Measurements from ENCODE around the gene YTHDF1. TPM values are rescaled to one million over a fixed set of nuclear protein-coding genes. Genes with fewer than 3 reads are reported as not detected.

The YTHDF1 gene
- total and polyA plus RNA-seq, 2 of the 4 experiments (the other 2 are of a cell fraction) = 10.9 to 22.6 TPM

- no peak overlapping the region for H2AFZ ChIP-seq (replicated peaks; ENCODE audit: low read length, poor library complexity)
- H3K27me3 ChIP-seq (ENCODE audit: control insufficient read depth, insufficient read depth, low read length) = no peaks in the 10 kb centered on the region
- no peak overlapping the region for H3K23ac ChIP-seq (ENCODE audit: low read depth, low read length)
- H2AK9ac ChIP-seq (replicated peaks; ENCODE audit: low read depth, low read length, poor library complexity) = no peak overlapping the region
- no peak overlapping the region for H3K27ac ChIP-seq (ENCODE audit: insufficient read depth, low read length)
- POLR2A ChIA-PET (ENCODE audit: unreplicated experiment) = no interaction called here
- H3K56ac ChIP-seq (ENCODE audit: extremely low read depth, insufficient read depth, low read length) = no peak overlapping the region
- peaks cover 17 to 79% of the 10 kb centered on the region in 2 experiments for H3K79me1 ChIP-seq (ENCODE audit: low read depth in 1 of 2, low read length in 2 of 2)
- no peak overlapping the region for H2BK120ac ChIP-seq (ENCODE audit: low read depth, low read length)
- dilution Hi-C loops (cut with HindIII; ENCODE audit: low sequenced_read_pairs, unreplicated experiment) = no loop called here
- no peaks in the 10 kb centered on the region for H3K9me3 ChIP-seq (ENCODE audit: control insufficient read depth, insufficient read depth, low read length)
- H2BK15ac ChIP-seq (ENCODE audit: low read depth, low read length) = no peak overlapping the region
- in situ Hi-C loops (cut with MboI; ENCODE audit: low sequenced_read_pairs) = no loop called here
- H2AK5ac ChIP-seq (ENCODE audit: low read depth, low read length) = no peak overlapping the region
- H3K14ac ChIP-seq (replicated peaks; ENCODE audit: low read depth, low read length) = no peak overlapping the region
- no peak for ATAC-seq (ENCODE audit: low read depth)
- H2BK20ac ChIP-seq (ENCODE audit: low read depth, low read length) = no peak overlapping the region
- H3K9me1 ChIP-seq (ENCODE audit: insufficient read depth, low read length) = no peaks in the 10 kb centered on the region; the same call in 1 of the 2 replicates
- H3K9ac ChIP-seq (ENCODE audit: low read depth, low read length) = no peak overlapping the region
- intact Hi-C loops (cut with micrococcal nuclease) = no loop called here
- H4K91ac ChIP-seq (ENCODE audit: insufficient read depth, low read depth, low read length) = no peak overlapping the region
- no peak overlapping the region for H3K4me2 ChIP-seq (ENCODE audit: low read depth, low read length)
- H3K4me3 ChIP-seq (ENCODE audit: insufficient read depth, low read depth, low read length) = no peak overlapping the region
- H2BK5ac ChIP-seq (ENCODE audit: low read depth, low read length, poor library complexity, severe bottlenecking) = no peak overlapping the region
- no peak for TF ChIP-seq RCOR1 (IDR thresholded peaks at IDR 0.05; ENCODE audit: insufficient replicate concordance, low read length)
- no peak for TF ChIP-seq POLR2A (IDR thresholded peaks at IDR 0.05; ENCODE audit: low read depth, low read length)
- no peak for TF ChIP-seq FOS (IDR thresholded peaks at IDR 0.05; ENCODE audit: low read depth, low read length)
- TF ChIP-seq MAZ (IDR thresholded peaks at IDR 0.05; ENCODE audit: borderline replicate concordance, low read depth, low read length) = no peak
- TF ChIP-seq NFE2L2 (IDR thresholded peaks at IDR 0.05; ENCODE audit: low read depth, low read length) = no peak
- TF ChIP-seq SMC3 (IDR thresholded peaks at IDR 0.05; ENCODE audit: low read depth, low read length) = no peak
- TF ChIP-seq USF2 (IDR thresholded peaks at IDR 0.05; ENCODE audit: low read depth, low read length) = no peak
- no peak for TF ChIP-seq MAFK (IDR thresholded peaks at IDR 0.05; ENCODE audit: low read depth, low read length)
- TF ChIP-seq ELK1 (IDR thresholded peaks at IDR 0.05; ENCODE audit: borderline replicate concordance, low read depth, low read length) = no peak
- no peak for TF ChIP-seq MXI1 (IDR thresholded peaks at IDR 0.05; ENCODE audit: borderline replicate concordance, low read depth, low read length)
- TF ChIP-seq BHLHE40 (IDR thresholded peaks at IDR 0.05; ENCODE audit: low read depth, low read length) = no peak
- TF ChIP-seq CHD1 (IDR thresholded peaks at IDR 0.05; ENCODE audit: low read depth, low read length) = no peak
- no peak for TF ChIP-seq CTCF (conservative IDR thresholded peaks at IDR 0.05; ENCODE audit: low read depth, low read length)
- TF ChIP-seq CEBPB (IDR thresholded peaks at IDR 0.05; ENCODE audit: low read depth, low read length) = no peak
- no peak for TF ChIP-seq RFX5 (IDR thresholded peaks at IDR 0.05; ENCODE audit: low read depth, low read length)
- no peak for TF ChIP-seq RAD21 (IDR thresholded peaks at IDR 0.05; ENCODE audit: low read length)
- H4K5ac ChIP-seq (ENCODE audit: low read depth, low read length) = no peak overlapping the region
- H3K4ac ChIP-seq (ENCODE audit: low read depth, low read length) = no peak overlapping the region
- H3K4me1 ChIP-seq (ENCODE audit: control insufficient read depth, insufficient read depth, low read length) = no peaks in the 10 kb centered on the region; the same call in 1 of the 2 replicates
- H3K18ac ChIP-seq (ENCODE audit: low read depth, low read length) = no peak overlapping the region
- H4K20me1 ChIP-seq (ENCODE audit: insufficient read depth, low read length) = peaks cover 94% of the 10 kb centered on the region
- H4K8ac ChIP-seq (ENCODE audit: low read depth in 2 of 2, low read length in 2 of 2) = no peak overlapping the region
- CTCF ChIA-PET = no interaction called here
- peaks cover 69% of the 10 kb centered on the region for H3K36me3 ChIP-seq (ENCODE audit: control insufficient read depth, insufficient read depth, low read length)
- no peak for DNase-seq
- no TSS peak for BruUV-seq (replicated peaks)
- WGBS, 2 experiments (ENCODE audit: extremely low coverage in 2 of 2, insufficient read length in 1 of 2) = 72% methylated on average over 5 of the region's 10 CpGs; no CpG with 5 or more reads in 1 of the 2 experiments
These were observed 10.0 kb downstream of the YTHDF1 start for GRCh38 chr20:63205896-63206295.
